H1 (cell line): ENCODE results near the gene IRF5. TPM values are rescaled to one million over a fixed set of nuclear protein-coding genes. Genes with fewer than 3 reads are reported as not detected.

ENCODE experiments used
- EZH2 ChIP-seq: fragments of 200-600 bp; sonication (generic); IDR thresholded peaks from 2 replicates; pipeline ENCODE4 v1.7.1; 2012; ENCODE audit warnings: low read depth, mild to moderate bottlenecking, moderate library complexity, low read length, inconsistent platforms; ENCODE audit not compliant: severe bottlenecking
- HDAC2 ChIP-seq, 2 experiments: fragments of 300-600 bp in 1 of 2; sonication (generic) in 1 of 2; IDR thresholded peaks; 2 replicates each; pipeline ENCODE4 v1.6.1; 2011 to 2012; ENCODE audit warnings: low read depth in 2 of 2, low read length in 2 of 2, mild to moderate bottlenecking in 2 of 2, moderate library complexity in 2 of 2, borderline replicate concordance in 1 of 2, inconsistent platforms in 1 of 2
- KDM5A ChIP-seq: fragments of 200-600 bp; IDR thresholded peaks from 2 replicates; pipeline ENCODE4 v1.7.1; 2012; ENCODE audit warnings: mild to moderate bottlenecking, low read length, inconsistent platforms, mixed read lengths
- NRF1 ChIP-seq: IDR thresholded peaks from 2 replicates; pipeline ENCODE4 v1.6.1; 2011; ENCODE audit warnings: mild to moderate bottlenecking, low read depth, low read length, improper control_type of control experiment
- POLR2A ChIP-seq, 2 experiments: IDR thresholded peaks; 1 replicate in 1 of 2; 2 replicates in 1 of 2; pipeline ENCODE4 v1.6.1; 2011; ENCODE audit warnings: low read depth in 2 of 2, low read length in 2 of 2, mild to moderate bottlenecking in 2 of 2; ENCODE audit errors: control extremely low read depth in 1 of 2
- SP4 ChIP-seq: IDR thresholded peaks from 2 replicates; pipeline ENCODE4 v1.6.1; 2012; ENCODE audit warnings: low read length, inconsistent platforms
- polyA plus RNA-seq, 7 experiments: library from polyadenylated mRNA; depleted of rRNA in 3 of 7; stranded (reverse) in 5 of 7; unstranded in 2 of 7; fragments of >200 nt in 5 of 7; fragments of 200-250 nt in 2 of 7; gene quantifications; 1 replicate in 5 of 7; 2 replicates in 1 of 7; 4 replicates in 1 of 7; pipeline versions ENCODE4 v1.2.1 to v1.2.3, GENCODE V29; 2011 to 2013; ENCODE audit warnings: missing spikeins in 2 of 7, mixed read lengths in 2 of 7
- small RNA-seq: library from polyadenylated mRNA; stranded (forward); fragments of <200 nt; extraction: miRNeasy Mini kit (QIAGEN cat#:217004); gene quantifications from one replicate; pipeline ENCODE3, GENCODE V24; 2013; ENCODE audit not compliant: insufficient read depth
- total RNA-seq: library from RNA; stranded (reverse); fragmentation: NEBNext Ultra II Directional; extraction: Animal tissue kit (Norgen Biotek cat#: 25700); gene quantifications from 2 replicates; pipeline ENCODE4 v1.2.1, GENCODE V29; 2021

The IRF5 gene
- total and polyA plus RNA-seq, 2 of the 8 experiments (the other 6 are each of a cell fraction or from before 2014, with no cell fraction given): 0.28 to 1.1 TPM

DNA sequence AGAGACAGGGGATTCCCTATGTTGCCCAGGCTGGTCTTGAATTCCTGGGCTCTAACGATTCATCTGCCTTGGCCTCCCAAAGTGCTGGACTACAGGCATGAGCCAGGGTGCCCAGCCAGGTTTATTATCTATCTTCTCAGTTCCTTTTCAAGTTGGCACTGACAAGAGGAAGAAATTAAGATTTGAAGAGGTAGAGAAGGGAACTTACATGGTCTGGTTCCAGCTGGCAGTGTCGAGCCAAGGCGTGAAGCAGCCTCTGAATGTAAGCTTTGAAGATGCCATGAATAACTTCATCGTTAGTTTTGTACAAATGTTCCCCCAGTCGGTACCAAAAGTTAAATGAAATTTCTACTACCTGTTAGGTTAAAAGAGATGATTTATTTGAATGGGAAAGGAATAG lies 59.5 kb downstream of the IRF5 start (continued):
- TF ChIP-seq KDM5A: no peak
- TF ChIP-seq SP4: no peak
- no peak for TF ChIP-seq NRF1
- TF ChIP-seq POLR2A (IDR thresholded peaks at IDR 0.05; ENCODE audit: control extremely low read depth in 1 of 2, low read depth in 2 of 2, low read length in 2 of 2): no peak
- TF ChIP-seq HDAC2 (IDR thresholded peaks at IDR 0.05; ENCODE audit: borderline replicate concordance in 1 of 2, low read depth in 2 of 2, low read length in 2 of 2): no peak
- no peak for TF ChIP-seq EZH2

Small RNA genes lying within 50 kb of the gene (small RNA-seq; reads per million reads assigned to genes)
- gene RN7SL306P: not detected

Other genes with a start within 250 kb of the IRF5 start
- gene CALU, start 198.6 kb upstream of the IRF5 start, total RNA-seq: 169 and 170 TPM in 2 replicates
- gene CALU, start 198.6 kb upstream of the IRF5 start, polyA plus RNA-seq (2011; rRNA removed): 36.2 and 67.2 TPM in 2 replicates
- not detected in 2 replicates for gene OPN1SW, start 162.1 kb upstream of the IRF5 start, total RNA-seq
- gene OPN1SW, start 162.1 kb upstream of the IRF5 start, polyA plus RNA-seq (2011; rRNA removed): not detected in 2 replicates
- 43.7 and 47.7 TPM in 2 replicates for gene CCDC136, start 146.0 kb upstream of the IRF5 start, total RNA-seq
- 35.6 and 36.2 TPM in 2 replicates for gene CCDC136, start 146.0 kb upstream of the IRF5 start, polyA plus RNA-seq (2011; rRNA removed)
- gene FLNC, start 107.5 kb upstream of the IRF5 start, total RNA-seq: 10.7 and 12.0 TPM in 2 replicates
- gene FLNC, start 107.5 kb upstream of the IRF5 start, polyA plus RNA-seq (2011; rRNA removed): 1.9 and 3.3 TPM in 2 replicates
- 104 TPM in 2 replicates for gene ATP6V1F, start 75.1 kb upstream of the IRF5 start, total RNA-seq
- gene ATP6V1F, start 75.1 kb upstream of the IRF5 start, polyA plus RNA-seq (2011; rRNA removed): 318 and 344 TPM in 2 replicates
- 1.8 and 2.0 TPM in 2 replicates for gene KCP, start 27.2 kb upstream of the IRF5 start, total RNA-seq
- gene KCP, start 27.2 kb upstream of the IRF5 start, polyA plus RNA-seq (2011; rRNA removed): 1.3 and 2.1 TPM in 2 replicates
- gene TNPO3, start 117.2 kb downstream of the IRF5 start, total RNA-seq: 99.2 and 100 TPM in 2 replicates
- gene TNPO3, start 117.2 kb downstream of the IRF5 start, polyA plus RNA-seq (2011; rRNA removed): 54.1 and 67.6 TPM in 2 replicates
- 47.1 TPM in 2 replicates for gene TSPAN33, start 206.8 kb downstream of the IRF5 start, total RNA-seq
- 42.8 and 46.6 TPM in 2 replicates for gene TSPAN33, start 206.8 kb downstream of the IRF5 start, polyA plus RNA-seq (2011; rRNA removed)